ENCODE results near the gene STAG1.

GRCh38 chr3:136711277-136711676 lies 40.9 kb downstream of the STAG1 start:
- TF ChIP-seq CTCF (IDR thresholded peaks at IDR 0.05; ENCODE audit: insufficient read depth, low read length, poor library complexity, severe bottlenecking) (no peak), EZH2phosphoT487 (conservative IDR thresholded peaks at IDR 0.05; ENCODE audit: low read length) (no peak)

All from SU-DHL-6 (cell line).